Measurements from ENCODE around the gene PLEKHG4B. TPM values are rescaled to one million over a fixed set of nuclear protein-coding genes. Genes with fewer than 3 reads are reported as not detected.
A peak's percentile ranks its signal among the peaks of the same experiment; 100 is the strongest.

The PLEKHG4B gene
- total RNA-seq, 1 donor from 2014 or later, result 2.0 TPM

GRCh38 chr5:178110-178509 lies 86.1 kb downstream of the PLEKHG4B start:
- no peak for DNase-seq
- peaks cover 4% of the 10 kb centered on the region for H3K4me1 ChIP-seq
- H3K36me3 ChIP-seq, result no peaks in the 10 kb centered on the region
- H3K27ac ChIP-seq, result no peak overlapping the region
- H3K9me3 ChIP-seq, result no peaks in the 10 kb centered on the region
- no peak for TF ChIP-seq CTCF (IDR thresholded peaks at IDR 0.05)
- no peak for ATAC-seq
- H3K27me3 ChIP-seq, result no peaks in the 10 kb centered on the region
- H3K4me3 ChIP-seq, result no peak overlapping the region
- intact Hi-C loops (cut with DNase I), result no loop called here

GRCh38 chr5:179401-179800 lies 87.4 kb downstream of the PLEKHG4B start:
- DNase-seq (no peak), ATAC-seq (no peak)
- no peak for TF ChIP-seq CTCF (IDR thresholded peaks at IDR 0.05)
- Histone ChIP-seq H3K4me1 (peaks cover 6% of the 10 kb centered on the region), H3K27me3 (no peaks in the 10 kb centered on the region), H3K27ac (no peak overlapping the region), H3K36me3 (no peaks in the 10 kb centered on the region), H3K4me3 (no peak overlapping the region), H3K9me3 (no peaks in the 10 kb centered on the region)
- intact Hi-C loops (cut with DNase I), result no loop called here

GRCh38 chr5:180286-180918 lies 88.4 kb downstream of the PLEKHG4B start:
- no peaks in the 10 kb centered on the region for H3K27me3 ChIP-seq
- H3K9me3 ChIP-seq, result no peaks in the 10 kb centered on the region
- intact Hi-C loops (cut with DNase I), result no loop called here
- no peak for DNase-seq
- H3K36me3 ChIP-seq, result no peaks in the 10 kb centered on the region
- no peak for TF ChIP-seq CTCF (IDR thresholded peaks at IDR 0.05)
- H3K27ac ChIP-seq, result no peak overlapping the region
- ATAC-seq, result no peak
- H3K4me1 ChIP-seq, result peaks cover 6% of the 10 kb centered on the region
- no peak overlapping the region for H3K4me3 ChIP-seq

GRCh38 chr5:181160-181559 lies 89.2 kb downstream of the PLEKHG4B start:
- Histone ChIP-seq H3K36me3 (no peaks in the 10 kb centered on the region), H3K27me3 (no peaks in the 10 kb centered on the region), H3K27ac (no peak overlapping the region), H3K4me3 (no peak overlapping the region), H3K4me1 (peaks cover 6% of the 10 kb centered on the region), H3K9me3 (no peaks in the 10 kb centered on the region)
- no peak for ATAC-seq
- no peak for DNase-seq
- intact Hi-C loops (cut with DNase I), result no loop called here
- TF ChIP-seq CTCF (IDR thresholded peaks at IDR 0.05), result no peak

- no peak for TF ChIP-seq CTCF (IDR thresholded peaks at IDR 0.05)
- intact Hi-C loops (cut with DNase I), result no loop called here
- DNase-seq, result no peak
These were observed 89.6 kb downstream of the PLEKHG4B start for GRCh38 chr5:181566-181965.

GRCh38 chr5:182126-182525 lies 90.2 kb downstream of the PLEKHG4B start:
- no peak for TF ChIP-seq CTCF (IDR thresholded peaks at IDR 0.05)
- intact Hi-C loops (cut with DNase I), result no loop called here
- no peak for DNase-seq
- no peak for ATAC-seq
- peaks cover 6% of the 10 kb centered on the region for H3K4me1 ChIP-seq
- H3K27ac ChIP-seq, result no peak overlapping the region
- no peaks in the 10 kb centered on the region for H3K27me3 ChIP-seq
- no peaks in the 10 kb centered on the region for H3K36me3 ChIP-seq
- no peak overlapping the region for H3K4me3 ChIP-seq
- H3K9me3 ChIP-seq, result no peaks in the 10 kb centered on the region

More at GRCh38 chr5:181566-181965, 89.6 kb downstream of the PLEKHG4B start:
- no peak overlapping the region for H3K4me3 ChIP-seq
- H3K27ac ChIP-seq, result no peak overlapping the region
- H3K27me3 ChIP-seq, result no peaks in the 10 kb centered on the region
- no peaks in the 10 kb centered on the region for H3K36me3 ChIP-seq
- ATAC-seq, result peak; percentile 14
- no peaks in the 10 kb centered on the region for H3K9me3 ChIP-seq
- peaks cover 6% of the 10 kb centered on the region for H3K4me1 ChIP-seq
